Measurements from ENCODE around the gene SPA17.

Gene SPA17

GRCh38 chr11:124638500-124638899, 35.2 kb upstream of the SPA17 start:
- Histone ChIP-seq H3K9ac (ENCODE audit: low read depth, low read length, poor library complexity, severe bottlenecking) (no peak overlapping the region), H3K9me2 (replicated peaks; ENCODE audit: low read depth, low read length) (no peaks in the 10 kb centered on the region), H3K4me3 (ENCODE audit: low read length, poor library complexity, severe bottlenecking) (no peak overlapping the region), H3K4me1 (ENCODE audit: insufficient read depth, low read length, poor library complexity, severe bottlenecking) (peaks cover 7% of the 10 kb centered on the region), H4K20me1 (ENCODE audit: insufficient read depth, low read length, poor library complexity, severe bottlenecking) (peaks cover 2% of the 10 kb centered on the region), H3K27me3 (ENCODE audit: insufficient read depth, low read length, poor library complexity, severe bottlenecking) (no peaks in the 10 kb centered on the region), H2AFZ (ENCODE audit: low read length) (no peak overlapping the region), H3K4me2 (ENCODE audit: low read depth, low read length, poor library complexity, severe bottlenecking) (no peak overlapping the region), H3F3A (ENCODE audit: low read depth) (no peaks in the 10 kb centered on the region), H3K9me3 (ENCODE audit: insufficient read depth, low read depth, low read length) (no peaks in the 10 kb centered on the region), H3K36me3 (ENCODE audit: insufficient read depth, low read length) (peaks cover 36% of the 10 kb centered on the region; the same call in 1 of the 2 replicates), H3K79me2 (ENCODE audit: insufficient read depth, low read length) (no peaks in the 10 kb centered on the region)
- TF ChIP-seq EZH2phosphoT487 (IDR thresholded peaks at IDR 0.05; ENCODE audit: borderline replicate concordance): no peak
- no peak for TF ChIP-seq CTCF (conservative IDR thresholded peaks at IDR 0.05; ENCODE audit: low read length)

GRCh38 chr11:124639186-124639585, 34.5 kb upstream of the SPA17 start:
- no peaks in the 10 kb centered on the region for H3K9me3 ChIP-seq (ENCODE audit: insufficient read depth, low read depth, low read length)
- H3K79me2 ChIP-seq (ENCODE audit: insufficient read depth, low read length): no peaks in the 10 kb centered on the region
- H3F3A ChIP-seq (ENCODE audit: low read depth): no peaks in the 10 kb centered on the region
- no peaks in the 10 kb centered on the region for H3K9me2 ChIP-seq (replicated peaks; ENCODE audit: low read depth, low read length)
- H3K36me3 ChIP-seq (ENCODE audit: insufficient read depth, low read length): peaks cover 32% of the 10 kb centered on the region; the same call in 1 of the 2 replicates
- no peak for TF ChIP-seq CTCF (conservative IDR thresholded peaks at IDR 0.05; ENCODE audit: low read length)
- no peak for TF ChIP-seq EZH2phosphoT487 (IDR thresholded peaks at IDR 0.05; ENCODE audit: borderline replicate concordance)
- H3K4me2 ChIP-seq (ENCODE audit: low read depth, low read length, poor library complexity, severe bottlenecking): no peak overlapping the region
- no peaks in the 10 kb centered on the region for H4K20me1 ChIP-seq (ENCODE audit: insufficient read depth, low read length, poor library complexity, severe bottlenecking)
- H2AFZ ChIP-seq (ENCODE audit: low read length): no peak overlapping the region
- H3K4me1 ChIP-seq (ENCODE audit: insufficient read depth, low read length, poor library complexity, severe bottlenecking): peaks cover 14% of the 10 kb centered on the region
- H3K4me3 ChIP-seq (ENCODE audit: low read length, poor library complexity, severe bottlenecking): no peak overlapping the region
- H3K27me3 ChIP-seq (ENCODE audit: insufficient read depth, low read length, poor library complexity, severe bottlenecking): no peaks in the 10 kb centered on the region
- no peak overlapping the region for H3K9ac ChIP-seq (ENCODE audit: low read depth, low read length, poor library complexity, severe bottlenecking)

- H3K4me3 ChIP-seq (ENCODE audit: low read length, poor library complexity, severe bottlenecking): no peak overlapping the region
- no peaks in the 10 kb centered on the region for H3K79me2 ChIP-seq (ENCODE audit: insufficient read depth, low read length)
- H3F3A ChIP-seq (ENCODE audit: low read depth): no peaks in the 10 kb centered on the region
- no peaks in the 10 kb centered on the region for H3K9me3 ChIP-seq (ENCODE audit: insufficient read depth, low read depth, low read length)
- no peak overlapping the region for H3K9ac ChIP-seq (ENCODE audit: low read depth, low read length, poor library complexity, severe bottlenecking)
- no peak overlapping the region for H2AFZ ChIP-seq (ENCODE audit: low read length)
- H3K4me1 ChIP-seq (ENCODE audit: insufficient read depth, low read length, poor library complexity, severe bottlenecking): peaks cover 14% of the 10 kb centered on the region
- H3K4me2 ChIP-seq (ENCODE audit: low read depth, low read length, poor library complexity, severe bottlenecking): no peak overlapping the region
- H4K20me1 ChIP-seq (ENCODE audit: insufficient read depth, low read length, poor library complexity, severe bottlenecking): no peaks in the 10 kb centered on the region
- TF ChIP-seq EZH2phosphoT487 (IDR thresholded peaks at IDR 0.05; ENCODE audit: borderline replicate concordance) (no peak), CTCF (conservative IDR thresholded peaks at IDR 0.05; ENCODE audit: low read length) (peak; percentile 30; the same call in 1 of the 2 replicates)
- no peaks in the 10 kb centered on the region for H3K27me3 ChIP-seq (ENCODE audit: insufficient read depth, low read length, poor library complexity, severe bottlenecking)
- peaks cover 23% of the 10 kb centered on the region; the same call in 1 of the 2 replicates for H3K36me3 ChIP-seq (ENCODE audit: insufficient read depth, low read length)
- no peaks in the 10 kb centered on the region for H3K9me2 ChIP-seq (replicated peaks; ENCODE audit: low read depth, low read length)
These were observed 33.0 kb upstream of the SPA17 start for GRCh38 chr11:124640666-124641065.

All from Loucy (cell line).